NT2/D1 (cell line): ENCODE data around the gene NSF.

Experiments
- SUZ12 ChIP-seq: IDR thresholded peaks from 2 replicates; pipeline ENCODE4 v1.6.1; 2011; ENCODE audit not compliant: insufficient read length, insufficient read depth; ENCODE audit errors: extremely low read depth
- YY1 ChIP-seq: IDR thresholded peaks from 2 replicates; pipeline ENCODE4 v1.6.1; 2011; ENCODE audit not compliant: insufficient read length, insufficient read depth

DNA sequence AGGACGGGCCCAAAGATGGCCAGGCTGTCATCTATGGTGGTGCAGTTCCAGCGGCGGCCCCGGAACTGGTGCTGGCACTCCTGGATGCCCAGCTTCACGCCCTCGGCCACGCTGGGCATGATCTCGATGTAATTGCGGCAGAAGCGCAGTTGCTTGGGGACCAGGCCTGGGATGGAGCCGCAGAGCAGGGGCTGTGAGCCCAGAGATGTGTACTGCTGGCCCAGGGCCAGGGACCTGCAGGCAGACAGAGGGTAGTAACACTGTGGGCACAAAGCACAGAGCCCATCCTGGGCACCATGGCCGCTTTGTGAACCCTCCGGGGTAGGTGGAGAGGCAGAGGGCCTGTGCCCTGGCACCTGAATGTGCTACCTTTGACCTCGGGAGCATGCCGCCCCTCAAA lies 183.2 kb downstream of the NSF start:
- TF ChIP-seq YY1 (no peak), SUZ12 (no peak)
